ENCODE measurements around the gene REV1.
"Not testable (repeated sequence)": the region's sequence is repeated elsewhere in the genome, so short reads cannot be mapped to it uniquely, and the experiment has no call there.

The REV1 gene

DNA sequence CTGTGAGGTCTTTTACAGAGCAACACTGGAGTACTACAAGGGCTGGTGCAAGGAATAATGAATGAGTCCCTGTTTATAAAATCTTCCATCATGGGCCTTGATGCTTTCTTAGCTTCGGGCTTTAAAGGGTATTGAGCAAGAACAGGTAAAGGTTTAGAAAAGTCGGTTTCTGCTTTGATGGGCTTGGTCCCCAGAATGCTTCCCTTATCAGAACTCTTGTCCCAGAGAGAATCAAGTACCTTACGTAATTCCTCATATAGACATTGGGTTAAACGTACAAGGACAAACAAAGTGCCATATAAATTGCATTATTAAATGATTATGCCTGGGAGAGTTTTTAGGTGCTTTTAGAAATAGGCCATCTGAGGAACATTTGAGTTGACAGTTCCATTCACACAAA, 24.5 kb upstream of the REV1 start:
- TF ChIP-seq, protein P1, sequence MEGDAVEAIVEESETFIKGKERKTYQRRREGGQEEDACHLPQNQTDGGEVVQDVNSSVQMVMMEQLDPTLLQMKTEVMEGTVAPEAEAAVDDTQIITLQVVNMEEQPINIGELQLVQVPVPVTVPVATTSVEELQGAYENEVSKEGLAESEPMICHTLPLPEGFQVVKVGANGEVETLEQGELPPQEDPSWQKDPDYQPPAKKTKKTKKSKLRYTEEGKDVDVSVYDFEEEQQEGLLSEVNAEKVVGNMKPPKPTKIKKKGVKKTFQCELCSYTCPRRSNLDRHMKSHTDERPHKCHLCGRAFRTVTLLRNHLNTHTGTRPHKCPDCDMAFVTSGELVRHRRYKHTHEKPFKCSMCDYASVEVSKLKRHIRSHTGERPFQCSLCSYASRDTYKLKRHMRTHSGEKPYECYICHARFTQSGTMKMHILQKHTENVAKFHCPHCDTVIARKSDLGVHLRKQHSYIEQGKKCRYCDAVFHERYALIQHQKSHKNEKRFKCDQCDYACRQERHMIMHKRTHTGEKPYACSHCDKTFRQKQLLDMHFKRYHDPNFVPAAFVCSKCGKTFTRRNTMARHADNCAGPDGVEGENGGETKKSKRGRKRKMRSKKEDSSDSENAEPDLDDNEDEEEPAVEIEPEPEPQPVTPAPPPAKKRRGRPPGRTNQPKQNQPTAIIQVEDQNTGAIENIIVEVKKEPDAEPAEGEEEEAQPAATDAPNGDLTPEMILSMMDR (IDR thresholded peaks at IDR 0.05; ENCODE audit: low read depth, low read length, missing control alignments) = no peak
- no peak overlapping the region for H3K4me3 ChIP-seq (ENCODE audit: low read depth, low read length)
- DNase-seq (ENCODE audit: low read depth) = no peak

GRCh38 chr2:99512181-99512591, 22.4 kb upstream of the REV1 start:
- DNase-seq (ENCODE audit: low read depth) = no peak
- TF ChIP-seq, protein P1 (IDR thresholded peaks at IDR 0.05; ENCODE audit: low read depth, low read length, missing control alignments) = no peak
- no peak overlapping the region for H3K4me3 ChIP-seq (ENCODE audit: low read depth, low read length)

- no peak for DNase-seq (ENCODE audit: low read depth)
- H3K4me3 ChIP-seq (ENCODE audit: low read depth, low read length) = no peak overlapping the region
- TF ChIP-seq, protein P1 (IDR thresholded peaks at IDR 0.05; ENCODE audit: low read depth, low read length, missing control alignments) = no peak
Measured at GRCh38 chr2:99509387-99509786, 19.6 kb upstream of the REV1 start.

GRCh38 chr2:99507937-99508818, 18.4 kb upstream of the REV1 start:
- DNase-seq (ENCODE audit: low read depth) = no peak
- H3K4me3 ChIP-seq (ENCODE audit: low read depth, low read length) = no peak overlapping the region
- TF ChIP-seq, protein P1 (IDR thresholded peaks at IDR 0.05; ENCODE audit: low read depth, low read length, missing control alignments) = no peak

- DNase-seq (ENCODE audit: low read depth) = no peak
- TF ChIP-seq, protein P1 (IDR thresholded peaks at IDR 0.05; ENCODE audit: low read depth, low read length, missing control alignments) = no peak
- no peak overlapping the region for H3K4me3 ChIP-seq (ENCODE audit: low read depth, low read length)
Measured at GRCh38 chr2:99504844-99505584, 15.2 kb upstream of the REV1 start.

DNA sequence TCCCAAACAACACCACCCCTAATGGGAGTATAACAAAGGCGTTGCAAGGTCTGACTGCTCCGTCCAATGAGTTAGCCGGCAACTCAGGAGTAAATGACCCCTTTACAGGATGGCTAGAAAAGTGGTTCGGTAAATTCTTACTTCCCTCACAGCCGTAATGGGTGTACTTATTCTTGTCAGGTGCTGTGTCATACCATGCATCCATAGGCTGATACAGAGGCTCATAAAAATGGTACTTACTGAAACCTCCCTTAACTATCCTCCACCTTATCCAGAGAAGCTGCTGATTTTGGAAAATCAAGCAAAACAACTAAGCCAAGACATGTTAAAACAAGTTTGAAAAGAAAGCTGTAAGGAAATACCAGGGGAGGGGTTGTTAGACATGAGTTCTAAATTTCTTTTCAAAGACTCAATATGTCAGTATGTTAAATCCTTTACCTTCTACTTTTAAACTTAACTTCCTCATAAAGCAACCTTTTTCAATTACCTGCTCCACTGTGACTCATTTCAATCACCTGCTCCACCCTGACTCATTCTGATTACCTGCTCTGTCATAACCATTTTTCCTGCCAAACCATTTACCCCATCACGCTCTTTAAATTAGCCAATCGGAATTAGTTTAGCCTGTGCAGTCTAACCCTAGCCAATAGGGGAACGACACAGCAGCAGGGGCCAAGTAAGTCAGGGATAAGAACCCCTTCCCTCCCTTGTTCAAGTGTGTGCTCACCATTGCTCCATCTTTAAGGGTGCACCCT, 14.0 kb upstream of the REV1 start:
- H3K4me3 ChIP-seq (ENCODE audit: low read depth, low read length); DNase-seq (ENCODE audit: low read depth): not testable (repeated sequence)

GRCh38 chr2:99496021-99496420, 6.2 kb upstream of the REV1 start:
- H3K4me3 ChIP-seq (ENCODE audit: low read depth, low read length) = no peak overlapping the region
- DNase-seq (ENCODE audit: low read depth) = no peak
- TF ChIP-seq, protein P1 (IDR thresholded peaks at IDR 0.05; ENCODE audit: low read depth, low read length, missing control alignments) = no peak
